Stimulated activated CD4-positive, alpha-beta T cell treated with anti-CD3 and anti-CD28 coated beads, Interleukin-15, amount 100 ng/mL, for 1 hour (primary cell): Measurements from ENCODE around the gene MESD.

Experiments
- DNase-seq, 2 donors: peaks; one replicate each; pipeline ENCODE4 v3.0.0-alpha.2; 2020; ENCODE audit warnings: low read depth in 1 of 2, low spot score in 1 of 2

MESD gene

DNA sequence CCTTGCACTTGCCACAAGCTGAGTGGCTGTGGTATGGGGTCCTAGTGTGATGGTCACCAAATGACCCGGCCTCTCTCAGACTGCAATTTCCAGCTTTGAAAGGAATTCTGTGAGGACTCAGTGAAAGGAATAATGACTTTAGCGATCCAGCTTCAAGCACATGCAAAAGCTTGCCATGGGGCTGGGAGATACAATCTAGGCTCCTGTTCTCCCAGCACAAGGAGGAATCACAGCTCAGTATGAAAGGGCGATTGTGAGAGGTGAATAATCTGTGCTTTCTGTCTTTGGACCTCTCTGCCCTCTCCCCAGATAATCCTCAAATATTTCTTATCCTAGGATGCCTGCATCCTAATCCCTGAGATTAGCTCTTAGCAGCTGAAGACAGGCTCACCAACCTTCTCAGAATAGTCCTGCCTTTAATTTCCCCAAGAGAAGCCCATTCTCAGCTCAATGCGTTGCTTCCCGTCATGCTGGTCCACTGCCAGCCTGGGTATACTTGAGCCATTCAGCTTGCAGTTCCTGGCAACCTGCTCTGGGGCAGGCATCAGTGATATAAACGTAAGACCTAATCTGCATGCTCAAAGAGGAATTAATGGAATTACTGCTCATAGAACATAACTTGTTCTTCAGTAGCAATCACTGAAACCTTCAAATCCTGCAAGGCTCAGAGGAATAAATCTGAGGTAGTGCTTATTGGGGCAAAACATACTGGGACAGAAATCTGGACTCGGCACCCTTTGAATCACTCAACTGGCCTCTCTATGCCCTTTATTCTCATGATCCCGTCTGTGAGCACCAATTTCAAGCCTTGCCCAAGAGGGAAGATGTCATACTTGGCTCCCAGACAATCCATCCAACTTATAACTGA, 26.2 kb upstream of the MESD start:
- no peak for DNase-seq

DNA sequence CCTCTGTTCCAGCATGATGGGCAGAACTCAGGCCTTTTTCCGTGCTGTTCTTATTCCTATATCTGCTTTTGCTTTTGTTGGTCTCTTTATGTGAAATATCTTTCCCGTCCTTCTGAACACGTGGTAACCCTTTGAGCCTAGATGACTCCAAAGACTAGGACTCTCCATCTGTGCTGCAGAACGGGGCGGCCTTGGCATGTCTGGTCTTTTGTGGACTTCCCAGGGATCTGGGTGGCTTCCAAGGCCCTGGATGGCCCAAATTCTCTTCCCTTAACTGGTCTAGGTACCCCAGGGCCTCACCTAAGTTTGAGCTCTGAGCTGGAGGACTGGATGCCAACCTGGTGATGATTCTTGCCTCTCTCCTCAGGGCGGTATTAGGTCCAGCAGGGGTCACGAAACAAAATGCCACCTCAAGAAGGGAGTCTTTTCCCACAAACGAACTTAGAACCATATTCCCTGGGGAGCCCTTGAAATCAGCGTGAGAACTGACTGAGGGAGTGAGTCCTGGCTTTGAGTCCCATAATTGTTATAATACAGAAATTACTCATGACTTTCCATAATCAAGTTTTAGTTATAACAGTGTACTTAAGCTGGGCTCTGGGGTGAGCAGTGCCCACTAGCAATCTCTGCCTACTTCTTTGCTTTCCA, 25.0 kb upstream of the MESD start:
- no peak for DNase-seq

DNA sequence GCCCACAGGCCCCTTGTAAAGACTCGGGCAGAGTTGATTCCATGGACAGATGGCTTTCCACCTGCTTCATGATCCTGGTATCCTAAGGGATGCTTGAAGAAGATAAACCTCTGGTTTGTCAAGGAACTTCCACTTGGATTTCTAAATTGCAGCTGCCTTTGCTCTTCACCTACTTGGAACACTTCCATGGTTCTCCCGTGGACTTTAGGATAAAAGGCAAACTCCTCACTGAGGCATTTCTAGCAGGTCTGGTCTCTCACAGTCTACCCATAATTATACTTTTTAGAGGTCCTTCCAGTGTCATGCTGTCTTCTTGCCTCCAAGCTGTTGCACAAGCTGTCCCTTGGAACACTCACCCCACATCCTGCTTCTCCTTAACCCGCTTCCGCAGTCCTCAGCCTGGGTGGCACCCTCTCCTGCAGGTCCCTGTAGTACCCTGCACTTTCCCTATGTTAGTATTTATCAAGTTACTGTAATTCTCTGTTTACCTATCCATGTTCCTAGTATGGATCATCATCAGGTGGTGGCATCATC, 23.8 kb upstream of the MESD start:
- no peak for DNase-seq

DNA sequence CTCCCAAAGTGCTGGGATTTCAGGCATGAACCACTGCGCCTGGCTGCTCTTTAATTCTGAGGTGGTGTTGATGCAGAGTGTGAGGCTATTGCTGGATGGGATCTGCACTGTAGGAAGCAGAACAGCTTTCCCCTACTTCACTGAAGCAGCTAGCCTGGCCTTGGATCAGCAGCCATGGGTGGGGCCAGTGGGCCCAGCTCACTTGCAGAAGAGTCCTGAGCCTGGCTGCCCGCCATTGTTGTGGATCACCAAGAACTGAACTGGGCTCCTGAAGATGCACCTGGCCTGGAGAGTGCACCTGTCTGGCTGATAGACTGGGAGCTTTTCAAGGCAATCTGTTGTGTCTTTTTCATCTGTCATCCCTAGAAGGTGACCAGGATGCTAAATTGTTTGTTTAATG, 23.0 kb upstream of the MESD start:
- no peak for DNase-seq

DNA sequence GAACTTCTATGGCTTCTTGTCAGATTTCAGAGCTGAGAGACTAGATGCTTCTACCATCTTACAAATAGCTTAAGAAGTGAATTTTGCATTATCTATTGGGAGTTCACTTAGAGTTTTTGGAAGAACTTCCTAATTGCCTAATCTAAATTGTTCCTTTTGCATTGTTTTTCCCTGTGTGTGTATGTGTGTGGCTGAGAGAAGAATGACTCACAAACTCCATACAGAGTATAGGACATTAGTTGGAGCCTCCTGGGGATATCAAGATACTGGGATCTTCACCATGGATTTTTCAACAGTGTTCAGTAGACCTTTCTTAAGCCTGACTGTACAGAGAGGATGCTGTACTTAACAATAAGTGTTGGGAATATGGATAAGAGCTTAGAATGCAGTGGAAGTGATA, 22.0 kb upstream of the MESD start:
- no peak for DNase-seq

DNA sequence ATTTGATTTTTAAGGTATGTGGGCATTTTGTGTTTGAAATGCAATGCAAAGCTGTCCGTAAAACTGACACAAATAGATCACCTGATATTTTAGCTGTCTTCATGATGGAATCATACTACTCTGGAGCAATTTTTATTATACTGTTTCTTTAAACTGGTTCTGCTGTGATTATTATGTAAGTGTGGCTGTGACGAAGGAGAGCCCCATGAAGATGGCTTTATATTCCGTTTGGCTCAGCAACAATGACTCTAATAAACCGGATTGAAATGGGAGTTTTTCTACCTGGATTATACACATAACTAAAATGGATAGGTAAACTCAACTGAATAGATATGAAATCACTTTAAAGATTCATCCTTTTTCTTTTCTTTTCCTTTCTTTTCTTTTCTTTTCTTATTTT, 20.5 kb upstream of the MESD start:
- no peak for DNase-seq

DNA sequence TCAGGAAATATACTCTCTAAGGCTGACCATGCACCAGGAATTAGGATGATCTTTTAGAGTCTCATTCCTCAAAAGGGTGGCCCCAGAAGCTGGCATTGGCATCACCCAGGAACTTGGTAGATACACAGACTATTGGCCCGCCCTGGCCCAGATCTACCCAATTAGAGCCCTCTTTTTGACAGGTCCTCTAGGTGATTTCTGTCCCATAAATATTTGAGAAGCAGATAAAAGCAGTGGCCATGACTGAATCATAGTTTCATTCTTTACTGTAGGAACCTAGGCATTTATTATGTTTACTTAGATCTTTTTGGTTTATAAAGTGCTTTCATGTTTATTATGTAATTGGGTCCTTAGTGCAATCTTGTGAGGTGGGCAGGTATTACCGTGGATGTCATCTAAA, 18.7 kb upstream of the MESD start:
- DNase-seq, result no peak

DNA sequence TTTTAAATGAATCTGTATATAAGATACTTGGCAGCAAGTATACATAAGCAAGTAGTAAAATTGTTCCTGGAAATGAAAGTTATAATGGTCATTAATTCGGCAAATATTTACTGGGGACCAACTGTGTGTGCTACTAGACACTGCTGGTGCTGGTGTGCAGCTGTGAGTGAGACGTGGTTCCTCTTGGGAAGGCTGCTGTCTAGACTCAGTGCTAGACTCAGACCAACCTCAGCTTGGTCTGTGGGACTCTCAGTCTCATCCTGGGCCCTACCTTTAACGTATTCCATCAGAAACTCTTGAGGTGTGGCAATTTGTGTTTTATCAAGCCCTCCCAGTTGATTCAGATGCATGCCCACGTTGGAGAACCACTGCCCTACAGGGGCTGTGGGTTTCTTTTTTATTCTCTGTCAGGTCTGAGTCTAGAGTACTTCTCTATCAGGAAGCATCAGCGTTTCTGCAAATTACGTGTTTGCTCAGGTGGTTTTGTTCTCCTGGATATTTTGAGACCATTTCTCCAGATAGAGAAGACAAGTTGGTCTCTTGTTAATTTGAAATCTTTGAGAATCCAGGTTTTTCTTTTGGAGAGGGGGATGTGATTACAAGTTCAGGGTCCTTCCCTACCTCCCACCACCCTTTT, 17.9 kb upstream of the MESD start:
- no peak for DNase-seq

DNA sequence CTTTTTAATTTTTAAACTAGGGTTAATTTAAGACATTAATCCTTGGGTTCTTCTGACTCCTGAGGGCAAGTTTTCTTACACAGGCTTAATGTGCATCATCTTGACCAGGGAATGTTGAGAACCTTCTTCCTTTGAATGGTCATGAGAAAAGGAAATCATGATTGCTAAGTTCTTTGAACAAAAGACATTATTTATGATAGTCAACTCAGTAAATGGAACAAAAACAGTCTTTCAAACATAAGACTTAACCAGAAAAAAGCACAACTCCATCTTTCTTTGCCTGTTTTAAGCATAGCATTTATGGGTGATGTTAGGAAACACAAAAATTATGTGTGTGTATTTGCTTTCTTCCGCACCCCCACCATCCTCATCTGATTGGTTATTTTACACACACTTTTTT, 16.5 kb upstream of the MESD start:
- no peak for DNase-seq

DNA sequence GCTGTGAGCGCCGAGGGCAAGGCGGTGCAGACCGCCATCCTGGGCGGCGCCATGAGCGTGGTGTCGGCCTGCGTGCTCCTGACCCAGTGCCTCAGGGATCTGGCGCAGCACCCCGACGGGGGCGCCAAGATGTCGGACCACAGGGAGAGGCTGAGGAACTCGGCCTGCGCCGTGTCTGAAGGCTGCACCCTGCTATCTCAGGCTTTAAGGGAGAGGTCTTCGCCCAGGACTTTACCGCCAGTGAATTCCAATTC, 13.4 kb upstream of the MESD start:
- DNase-seq, result no peak

DNA sequence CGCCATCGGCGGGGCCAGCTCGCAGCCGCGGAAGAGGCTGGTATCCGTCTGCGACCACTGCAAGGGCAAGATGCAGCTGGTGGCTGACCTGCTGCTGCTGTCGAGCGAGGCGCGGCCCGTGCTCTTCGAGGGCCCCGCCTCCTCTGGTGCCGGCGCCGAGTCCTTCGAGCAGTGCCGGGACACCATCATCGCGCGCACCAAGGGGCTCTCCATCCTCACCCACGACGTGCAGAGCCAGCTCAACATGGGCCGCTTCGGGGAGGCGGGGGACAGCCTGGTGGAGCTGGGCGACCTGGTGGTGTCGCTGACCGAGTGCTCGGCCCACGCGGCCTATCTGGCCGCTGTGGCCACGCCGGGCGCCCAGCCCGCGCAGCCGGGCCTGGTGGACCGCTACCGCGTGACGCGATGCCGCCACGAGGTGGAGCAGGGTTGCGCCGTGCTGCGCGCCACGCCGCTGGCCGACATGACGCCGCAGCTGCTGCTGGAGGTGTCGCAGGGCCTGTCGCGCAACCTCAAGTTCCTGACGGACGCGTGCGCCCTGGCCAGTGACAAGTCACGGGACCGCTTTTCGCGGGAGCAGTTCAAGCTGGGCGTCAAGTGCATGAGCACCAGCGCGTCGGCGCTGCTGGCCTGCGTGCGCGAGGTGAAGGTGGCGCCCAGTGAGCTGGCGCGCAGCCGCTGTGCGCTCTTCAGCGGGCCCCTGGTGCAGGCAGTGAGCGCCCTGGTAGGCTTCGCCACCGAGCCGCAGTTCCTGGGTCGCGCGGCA, 12.9 kb upstream of the MESD start:
- no peak for DNase-seq

DNA sequence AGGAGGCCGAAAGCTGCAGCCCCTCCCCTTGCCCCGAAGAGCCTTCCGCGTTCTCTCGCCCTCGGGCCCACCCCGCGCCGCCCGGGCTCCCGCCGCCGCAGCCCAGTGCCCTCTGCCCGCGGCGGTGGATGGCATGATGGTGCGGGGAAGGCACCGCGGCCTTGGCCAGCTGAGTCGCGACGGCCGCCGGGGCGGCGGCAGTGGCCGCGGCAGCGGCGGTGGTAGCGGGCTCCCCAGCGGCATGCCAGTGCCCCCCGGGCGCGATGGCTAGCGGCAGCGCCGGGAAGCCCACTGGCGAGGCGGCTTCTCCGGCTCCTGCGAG, 12.4 kb upstream of the MESD start:
- no peak for DNase-seq

DNA sequence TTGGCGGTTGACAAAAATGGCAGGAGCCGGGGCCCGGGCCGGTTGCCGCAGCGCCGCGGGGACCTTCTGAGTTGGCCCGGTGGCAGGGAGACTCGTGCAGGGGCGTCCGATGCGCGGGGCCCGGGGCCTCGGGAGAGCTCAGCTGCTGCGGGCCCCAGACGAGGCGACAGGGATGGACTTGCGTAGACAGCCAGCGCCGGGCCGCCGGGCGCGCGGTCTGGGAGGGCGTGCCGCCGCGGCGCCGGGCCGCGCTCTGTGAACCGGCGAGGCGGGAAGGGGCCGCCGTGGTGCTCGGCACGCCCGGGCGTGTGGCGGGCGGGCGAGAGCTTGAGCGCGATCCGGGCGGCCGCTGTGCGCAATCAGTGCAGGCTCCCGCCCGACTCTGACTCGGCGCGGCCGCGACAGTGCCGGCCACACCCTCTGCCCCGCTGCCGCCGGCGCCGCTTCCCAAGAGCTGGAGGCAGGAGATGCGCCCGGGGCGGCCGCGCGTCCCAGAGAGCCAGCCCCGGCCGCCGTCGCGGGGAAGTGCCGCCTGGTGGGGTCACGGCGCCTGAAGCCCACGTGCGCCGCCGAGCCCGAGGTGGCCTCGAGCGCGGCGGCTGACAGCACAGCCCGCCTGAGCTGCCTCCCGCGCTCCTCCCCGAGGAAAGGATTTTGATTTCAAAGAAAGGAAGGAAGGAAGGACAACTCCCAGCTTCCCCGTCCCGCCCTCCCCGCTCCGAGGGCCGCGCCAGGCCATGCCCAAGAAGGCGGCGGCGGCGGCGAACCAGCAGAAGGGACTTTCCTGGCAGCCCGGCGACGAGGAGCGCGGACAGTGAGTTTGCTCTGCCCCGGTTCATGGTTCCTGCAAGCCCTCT, 11.8 kb upstream of the MESD start:
- DNase-seq, result peak; percentile 16 to 31

DNA sequence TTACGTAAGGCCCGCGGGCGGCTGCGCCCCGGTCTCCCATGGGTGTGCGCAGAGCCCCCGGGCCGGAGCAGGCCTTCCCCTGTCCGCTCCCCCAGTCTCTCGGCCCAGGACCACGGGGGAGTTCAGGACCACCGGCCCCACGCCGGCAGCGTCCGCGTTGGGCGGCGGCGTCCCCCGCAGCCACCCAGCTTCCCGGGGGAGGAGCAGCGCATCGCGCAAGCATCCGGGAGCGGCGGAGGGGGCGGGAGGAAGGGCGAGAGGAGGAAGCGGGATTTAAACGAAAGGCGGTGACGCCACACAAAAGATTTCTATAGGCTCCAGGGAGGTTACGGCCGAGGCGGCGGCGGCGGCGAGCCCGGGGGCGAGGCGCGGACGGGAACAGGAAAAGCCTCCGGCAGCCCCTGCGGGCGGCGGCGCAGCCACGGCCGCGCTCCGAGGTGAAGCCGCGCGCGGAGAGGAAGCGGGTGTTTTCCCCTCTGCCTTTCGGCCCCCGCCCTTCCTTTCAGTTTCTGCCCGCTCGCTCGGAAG, 11.1 kb upstream of the MESD start, which contains the start of gene TLNRD1:
TSS of gene TLNRD1 (plus strand) at position 300 of the 528 bp plus-strand sequence. CDS start 1,349 bp downstream, outside the sequence.
- DNase-seq, result peak; percentile 63 to 69

DNA sequence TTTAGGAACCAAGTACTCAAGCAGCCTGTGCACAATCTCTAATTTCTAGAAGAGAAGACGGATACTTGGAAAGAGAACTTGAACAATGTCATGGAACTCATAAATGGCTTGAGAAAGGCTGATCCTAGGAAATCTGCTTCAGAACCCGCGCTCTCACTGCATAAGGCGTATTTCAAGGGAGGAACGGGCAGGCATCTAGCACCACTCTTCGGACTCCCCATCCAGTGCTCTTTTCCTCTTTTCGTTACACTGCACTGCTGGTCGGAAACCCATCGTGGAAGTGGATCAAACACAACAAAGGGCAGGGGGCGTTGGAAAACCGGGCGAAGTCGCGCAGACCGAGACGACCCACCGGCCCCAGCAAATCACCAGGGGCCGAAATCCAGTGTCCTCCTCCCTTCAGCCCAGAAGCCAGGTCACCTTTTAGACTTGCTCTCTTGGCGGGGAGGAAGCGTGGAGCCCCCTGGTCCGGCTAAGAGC, 10.6 kb upstream of the MESD start:
- DNase-seq, result no peak

DNA sequence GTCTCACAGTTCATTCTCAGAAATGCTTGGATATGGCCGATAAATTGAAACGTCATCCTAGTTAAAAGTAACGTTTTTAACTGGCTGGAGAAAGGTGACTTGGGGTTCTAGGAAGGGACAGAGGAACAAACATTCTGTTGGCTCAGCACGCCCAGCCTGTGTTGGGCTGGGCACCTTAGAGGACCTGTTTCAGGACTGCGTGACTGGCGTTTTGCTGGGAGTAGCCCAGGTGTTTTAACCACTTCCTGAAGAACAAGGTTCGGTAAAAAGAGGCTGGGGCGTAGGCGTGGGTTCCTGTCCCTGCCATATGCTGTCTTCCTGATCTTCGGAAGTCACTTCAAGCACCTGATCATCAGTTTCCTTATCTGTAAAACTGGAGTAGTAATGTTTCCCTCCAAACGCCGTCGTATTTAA, 10.0 kb upstream of the MESD start:
- DNase-seq, result peak in 1 of 2 donors; percentile 22

DNA sequence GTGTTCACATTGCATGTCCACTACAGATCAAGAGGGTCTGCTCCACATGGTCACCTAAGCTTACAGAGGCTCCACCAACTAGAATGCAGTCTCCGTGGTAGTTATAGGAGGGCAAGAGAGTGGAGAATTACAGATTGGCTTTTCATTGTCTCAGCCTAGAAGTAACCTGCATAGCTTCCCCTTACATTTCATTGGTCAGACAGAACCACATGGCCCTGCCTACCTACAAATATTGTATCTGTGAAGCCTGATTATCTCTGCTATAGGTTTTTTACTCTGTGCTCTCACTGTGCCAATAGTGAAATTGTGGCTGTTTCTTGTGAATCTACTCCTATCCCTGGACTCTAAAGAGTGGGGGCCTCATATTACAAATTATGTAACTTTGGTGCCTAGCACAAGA, 8.6 kb upstream of the MESD start:
- no peak for DNase-seq

DNA sequence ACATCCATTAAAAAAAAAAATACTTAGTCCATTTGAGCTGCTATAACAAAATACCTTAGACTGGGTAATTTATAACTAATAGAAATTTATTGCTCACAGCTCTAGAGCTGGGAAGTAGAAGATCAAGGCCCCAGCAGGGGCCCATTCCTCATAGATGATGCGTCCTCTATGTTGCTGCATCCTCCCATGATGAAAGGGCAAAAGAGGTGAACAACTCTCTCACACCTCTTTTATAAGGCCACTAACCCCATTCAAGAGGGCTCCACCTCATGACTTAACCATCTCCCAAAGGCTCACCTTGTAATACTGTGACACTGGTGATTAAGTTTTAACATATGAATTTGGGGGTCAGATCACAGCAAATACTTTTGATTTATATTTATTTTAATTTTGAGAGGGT, 8.1 kb upstream of the MESD start:
- no peak for DNase-seq

DNA sequence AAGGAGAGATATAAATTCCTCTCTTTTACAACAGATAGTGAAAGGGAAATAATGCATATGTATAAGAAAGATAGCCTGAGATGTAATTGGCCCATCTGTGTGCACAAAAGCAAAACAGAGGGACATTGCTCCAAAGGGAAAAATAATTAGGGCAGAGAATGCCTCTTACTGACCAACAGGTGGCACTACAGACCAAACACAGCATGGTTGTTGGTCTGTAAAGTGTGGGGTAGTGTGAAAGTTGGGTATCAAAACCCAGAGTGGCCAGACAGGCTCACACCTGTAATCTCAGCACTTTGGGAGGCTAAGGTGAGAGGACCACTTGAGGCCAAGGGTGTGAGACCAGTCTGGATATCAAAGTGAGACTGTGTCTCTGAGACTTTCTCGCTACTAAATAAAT, 6.6 kb upstream of the MESD start:
- DNase-seq, result no peak

DNA sequence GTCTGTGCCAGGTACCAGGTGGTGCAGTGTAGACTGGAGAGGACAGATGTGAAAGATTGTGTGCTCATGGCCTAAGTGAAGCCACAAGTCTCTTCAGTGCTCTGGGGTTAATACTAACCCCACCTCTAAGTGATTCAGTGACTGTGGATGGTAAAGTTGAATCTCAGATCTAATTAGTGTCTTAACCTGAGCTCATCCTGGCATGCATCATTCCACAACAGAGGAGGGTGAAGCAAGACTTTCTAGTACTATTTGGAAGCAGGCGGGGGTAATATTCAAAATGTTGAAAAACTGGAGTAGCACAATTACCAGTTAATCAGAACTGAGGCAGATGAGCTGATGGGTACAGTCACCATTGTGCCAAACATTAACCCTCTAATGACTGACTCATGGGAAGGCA, 2.8 kb upstream of the MESD start:
- no peak for DNase-seq
